ENCODE measurements around the gene RYR2. TPM values are rescaled to one million over a fixed set of nuclear protein-coding genes. Genes with fewer than 3 reads are reported as not detected.

RYR2 gene
- total RNA-seq, 2 donors from 2014 or later, result 0.05 to 0.39 TPM

GRCh38 chr1:237040823-237041222, 1.2 kb upstream of the RYR2 start:
- Mint-ChIP-seq H3K27me3 (peaks cover 29% of the 10 kb centered on the region), H3K36me3 (ENCODE audit: low read depth) (peaks cover 6% of the 10 kb centered on the region), H3K27ac (no peak overlapping the region), H3K4me1 (peaks cover 7% of the 10 kb centered on the region), H3K4me3 (no peak overlapping the region)
- no peaks in the 10 kb centered on the region for H3K9me3 ChIP-seq (ENCODE audit: control insufficient read depth, low read length, poor library complexity, severe bottlenecking)
- no peak for ATAC-seq
- no peak for DNase-seq

DNA sequence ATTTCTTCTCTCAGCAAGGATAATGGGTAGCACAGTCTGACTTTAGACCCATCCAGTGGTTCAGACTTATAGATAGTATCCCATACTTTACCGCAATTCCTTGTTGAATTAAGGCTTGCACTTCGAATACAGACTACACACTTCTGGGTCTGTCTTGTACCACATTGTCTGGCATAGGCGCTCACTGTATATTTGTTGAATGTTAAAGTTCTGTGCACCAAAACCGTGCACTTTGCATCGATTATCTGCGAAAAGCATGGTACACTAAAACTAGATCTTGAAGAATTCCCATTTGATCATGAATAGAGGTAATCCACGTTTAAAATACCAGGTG, 556 bp upstream of the RYR2 start:
- H3K27me3 Mint-ChIP-seq, result peaks cover 29% of the 10 kb centered on the region
- H3K36me3 Mint-ChIP-seq (ENCODE audit: low read depth), result peaks cover 6% of the 10 kb centered on the region
- H3K9me3 ChIP-seq (ENCODE audit: control insufficient read depth, low read length, poor library complexity, severe bottlenecking), result no peaks in the 10 kb centered on the region
- no peak for DNase-seq
- peaks cover 7% of the 10 kb centered on the region for H3K4me1 Mint-ChIP-seq
- H3K4me3 Mint-ChIP-seq, result peak overlapping the region; percentile 75
- ATAC-seq, result no peak
- no peak overlapping the region for H3K27ac Mint-ChIP-seq

DNA sequence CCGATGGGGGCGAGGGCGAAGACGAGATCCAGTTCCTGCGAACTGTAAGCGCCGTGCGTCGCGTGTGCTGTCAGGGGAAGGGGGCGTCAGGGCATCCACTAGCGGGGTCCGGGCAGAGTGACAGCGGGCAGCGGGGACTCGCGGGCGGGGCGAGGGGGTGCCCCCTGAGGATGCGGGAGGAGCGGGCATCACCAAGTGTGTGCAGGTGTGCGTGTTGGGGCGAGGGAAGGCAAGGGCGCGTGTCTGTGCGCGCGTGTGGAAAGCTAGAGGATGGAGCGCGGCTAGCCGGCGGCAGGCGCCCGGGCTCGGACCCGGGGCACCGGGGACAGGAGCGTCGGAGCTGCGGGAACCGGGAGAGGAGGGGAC, 525 bp downstream of the RYR2 start:
- no peak for DNase-seq
- no peak overlapping the region for H3K27ac Mint-ChIP-seq
- H3K4me1 Mint-ChIP-seq, result peaks cover 7% of the 10 kb centered on the region
- peak overlapping the region; percentile 31 for H3K4me3 Mint-ChIP-seq
- no peak for ATAC-seq
- no peaks in the 10 kb centered on the region for H3K9me3 ChIP-seq (ENCODE audit: control insufficient read depth, low read length, poor library complexity, severe bottlenecking)
- peaks cover 6% of the 10 kb centered on the region for H3K36me3 Mint-ChIP-seq (ENCODE audit: low read depth)
- H3K27me3 Mint-ChIP-seq, result peaks cover 29% of the 10 kb centered on the region

GRCh38 chr1:237042892-237043576, 1.1 kb downstream of the RYR2 start:
- no peak overlapping the region for H3K27ac Mint-ChIP-seq

DNA sequence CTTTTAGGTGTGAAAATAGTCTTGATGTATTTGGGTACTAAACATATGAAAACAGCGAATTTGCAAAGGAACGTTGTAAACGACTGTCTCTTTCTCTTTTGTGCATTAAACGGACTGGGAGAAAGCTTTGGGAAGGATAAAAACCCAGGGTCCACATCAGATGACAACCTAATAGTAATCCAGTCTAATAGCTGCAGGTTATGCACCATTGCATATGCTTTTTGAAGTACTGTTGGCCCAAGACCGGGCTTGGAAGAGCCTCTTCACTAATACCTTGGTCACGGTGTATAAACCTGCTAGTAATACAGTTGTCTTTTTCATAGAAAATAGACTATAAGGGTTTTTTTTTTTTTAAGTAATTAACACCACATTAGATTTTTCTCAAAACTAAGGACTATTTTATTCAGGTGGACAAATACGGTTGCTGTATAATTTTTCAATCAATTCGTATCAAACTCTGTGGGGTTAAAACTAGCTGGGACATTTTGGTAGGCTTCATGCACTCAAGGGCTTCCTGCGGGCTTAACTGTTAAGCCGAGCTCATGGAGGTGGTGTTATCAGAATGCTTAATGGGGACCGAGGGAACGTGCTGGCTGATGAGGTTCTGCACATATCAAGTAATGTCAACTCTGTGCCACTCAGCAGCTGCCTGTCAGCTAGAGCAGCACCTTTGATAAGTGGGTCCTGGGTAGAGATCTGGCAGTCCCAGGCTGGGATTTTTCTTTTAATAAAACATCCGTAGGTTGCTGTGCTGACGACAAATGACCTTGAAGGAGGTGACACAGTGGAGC, 2.1 kb downstream of the RYR2 start:
- Mint-ChIP-seq H3K36me3 (ENCODE audit: low read depth) (peaks cover 6% of the 10 kb centered on the region), H3K4me1 (peaks cover 7% of the 10 kb centered on the region), H3K27ac (no peak overlapping the region), H3K4me3 (peak overlapping the region; percentile 54), H3K27me3 (peaks cover 29% of the 10 kb centered on the region)
- H3K9me3 ChIP-seq (ENCODE audit: control insufficient read depth, low read length, poor library complexity, severe bottlenecking), result no peaks in the 10 kb centered on the region
- no peak for ATAC-seq
- DNase-seq, result no peak

More at GRCh38 chr1:237042892-237043576, 1.1 kb downstream of the RYR2 start:
- no peak for DNase-seq
- H3K9me3 ChIP-seq (ENCODE audit: control insufficient read depth, low read length, poor library complexity, severe bottlenecking), result no peaks in the 10 kb centered on the region
- ATAC-seq, result no peak
- Mint-ChIP-seq H3K27me3 (peaks cover 29% of the 10 kb centered on the region), H3K4me1 (peaks cover 7% of the 10 kb centered on the region), H3K4me3 (peak overlapping the region; percentile 54), H3K36me3 (ENCODE audit: low read depth) (peaks cover 6% of the 10 kb centered on the region)

DNA sequence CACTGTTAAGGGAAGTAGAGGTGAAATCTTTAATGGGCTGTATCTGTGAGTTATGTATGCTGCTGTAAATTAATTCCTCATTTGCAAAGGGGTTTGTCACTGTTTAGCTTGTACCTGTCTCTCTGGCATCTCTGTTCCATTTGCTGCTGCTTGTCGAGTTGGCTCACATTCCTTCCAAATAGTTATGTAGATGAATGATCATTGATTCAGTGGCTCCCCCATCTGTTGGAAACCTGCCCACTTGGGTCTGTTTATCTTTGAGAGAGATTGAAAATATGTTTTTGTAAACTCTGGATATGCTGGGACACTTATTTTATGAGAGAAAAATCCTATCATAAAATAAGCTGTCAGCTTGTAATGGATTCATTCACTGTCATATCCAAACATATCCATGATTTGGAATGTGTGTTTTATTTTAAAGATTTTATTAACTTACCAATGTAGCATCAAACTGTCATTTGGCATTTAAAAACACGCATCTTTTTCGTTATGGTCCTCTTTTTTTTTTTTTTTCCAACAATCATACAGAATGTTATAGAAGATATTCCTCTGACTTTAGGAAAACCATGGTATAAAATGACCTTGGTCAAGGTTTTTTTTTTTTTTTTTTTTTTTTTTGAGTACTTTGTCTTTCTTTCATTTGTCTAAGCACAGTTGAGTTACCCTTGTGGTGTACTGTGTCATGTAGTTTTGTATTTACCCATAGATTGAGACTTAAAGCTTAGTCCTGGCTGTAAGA, 3.5 kb downstream of the RYR2 start:
- Mint-ChIP-seq H3K36me3 (ENCODE audit: low read depth) (peaks cover 6% of the 10 kb centered on the region), H3K4me1 (peaks cover 7% of the 10 kb centered on the region), H3K27ac (no peak overlapping the region), H3K4me3 (no peak overlapping the region), H3K27me3 (peaks cover 26% of the 10 kb centered on the region)
- DNase-seq, result no peak
- no peaks in the 10 kb centered on the region for H3K9me3 ChIP-seq (ENCODE audit: control insufficient read depth, low read length, poor library complexity, severe bottlenecking)
- ATAC-seq, result no peak

- peaks cover 18% of the 10 kb centered on the region for H3K27me3 Mint-ChIP-seq
- no peaks in the 10 kb centered on the region for H3K36me3 Mint-ChIP-seq (ENCODE audit: low read depth)
- no peak overlapping the region for H3K4me3 Mint-ChIP-seq
- no peaks in the 10 kb centered on the region for H3K4me1 Mint-ChIP-seq
- no peak for ATAC-seq
- no peak for DNase-seq
- H3K27ac Mint-ChIP-seq, result no peak overlapping the region
- no peaks in the 10 kb centered on the region for H3K9me3 ChIP-seq (ENCODE audit: control insufficient read depth, low read length, poor library complexity, severe bottlenecking)
Measured at GRCh38 chr1:237048803-237049202, 6.8 kb downstream of the RYR2 start.

GRCh38 chr1:237050185-237050584, 8.2 kb downstream of the RYR2 start:
- no peak overlapping the region for H3K4me3 Mint-ChIP-seq

DNA sequence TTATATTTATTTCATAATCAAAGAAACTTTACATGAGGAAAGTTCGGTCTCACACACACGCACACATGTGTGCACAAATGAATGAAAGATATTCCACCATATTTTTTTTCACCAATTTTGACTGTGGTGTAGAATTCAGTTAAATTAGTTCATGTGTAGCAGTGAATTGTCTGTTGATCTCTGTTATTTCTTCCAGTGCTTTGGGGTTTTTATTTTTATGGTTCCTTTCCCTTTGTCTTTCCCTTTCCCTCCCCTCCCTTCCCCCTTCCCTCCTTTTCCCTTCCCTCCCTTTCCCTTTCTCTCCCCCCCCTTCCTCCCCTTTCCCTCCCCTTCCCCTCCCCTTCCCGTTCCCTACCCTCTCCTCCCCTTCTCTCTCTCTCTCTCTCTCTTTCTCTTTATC, 8.9 kb downstream of the RYR2 start:
- Mint-ChIP-seq H3K27ac (no peak overlapping the region), H3K27me3 (peaks cover 25% of the 10 kb centered on the region), H3K4me3 (no peak overlapping the region), H3K4me1 (no peaks in the 10 kb centered on the region), H3K36me3 (ENCODE audit: low read depth) (no peaks in the 10 kb centered on the region)
- no peak for DNase-seq
- no peak for ATAC-seq
- no peaks in the 10 kb centered on the region for H3K9me3 ChIP-seq (ENCODE audit: control insufficient read depth, low read length, poor library complexity, severe bottlenecking)

More at GRCh38 chr1:237050185-237050584, 8.2 kb downstream of the RYR2 start:
- Mint-ChIP-seq H3K4me1 (no peaks in the 10 kb centered on the region), H3K27me3 (peaks cover 25% of the 10 kb centered on the region), H3K36me3 (ENCODE audit: low read depth) (no peaks in the 10 kb centered on the region), H3K27ac (no peak overlapping the region)
- no peak for ATAC-seq
- H3K9me3 ChIP-seq (ENCODE audit: control insufficient read depth, low read length, poor library complexity, severe bottlenecking), result no peaks in the 10 kb centered on the region
- no peak for DNase-seq

DNA sequence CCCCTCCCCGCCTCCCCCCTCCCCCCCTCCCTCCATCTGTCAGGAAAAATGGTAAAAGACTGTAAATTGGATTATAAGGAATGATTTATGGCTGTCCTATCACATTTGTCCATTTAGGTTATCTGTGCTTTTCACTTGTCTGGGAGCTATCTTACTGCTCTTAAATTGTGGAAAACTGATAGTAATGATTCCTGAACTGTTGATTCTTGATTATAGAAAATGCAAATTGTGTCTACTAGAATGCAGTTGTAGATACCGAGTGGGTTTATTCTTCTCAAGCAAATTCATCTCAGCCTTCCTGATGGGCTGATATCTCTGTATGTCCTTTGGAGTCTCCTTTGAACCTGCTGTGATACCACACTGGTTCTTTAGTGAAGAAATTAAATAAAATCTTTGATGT, 12.3 kb downstream of the RYR2 start:
- Mint-ChIP-seq H3K36me3 (ENCODE audit: low read depth) (no peaks in the 10 kb centered on the region), H3K27me3 (peaks cover 25% of the 10 kb centered on the region), H3K4me1 (no peaks in the 10 kb centered on the region)

GRCh38 chr1:237058470-237058869, 16.5 kb downstream of the RYR2 start:
- H3K27me3 Mint-ChIP-seq, result peaks cover 11% of the 10 kb centered on the region
- no peak for DNase-seq
- H3K9me3 ChIP-seq (ENCODE audit: control insufficient read depth, low read length, poor library complexity, severe bottlenecking), result no peaks in the 10 kb centered on the region
- no peaks in the 10 kb centered on the region for H3K36me3 Mint-ChIP-seq (ENCODE audit: low read depth)
- H3K4me3 Mint-ChIP-seq, result no peak overlapping the region
- no peak for ATAC-seq
- H3K4me1 Mint-ChIP-seq, result no peaks in the 10 kb centered on the region
- H3K27ac Mint-ChIP-seq, result no peak overlapping the region

More for the DNA sequence above, 12.3 kb downstream of the RYR2 start:
- ATAC-seq, result no peak
- H3K9me3 ChIP-seq (ENCODE audit: control insufficient read depth, low read length, poor library complexity, severe bottlenecking), result no peaks in the 10 kb centered on the region
- DNase-seq, result no peak
- Mint-ChIP-seq H3K4me3 (no peak overlapping the region), H3K27ac (no peak overlapping the region)

DNA sequence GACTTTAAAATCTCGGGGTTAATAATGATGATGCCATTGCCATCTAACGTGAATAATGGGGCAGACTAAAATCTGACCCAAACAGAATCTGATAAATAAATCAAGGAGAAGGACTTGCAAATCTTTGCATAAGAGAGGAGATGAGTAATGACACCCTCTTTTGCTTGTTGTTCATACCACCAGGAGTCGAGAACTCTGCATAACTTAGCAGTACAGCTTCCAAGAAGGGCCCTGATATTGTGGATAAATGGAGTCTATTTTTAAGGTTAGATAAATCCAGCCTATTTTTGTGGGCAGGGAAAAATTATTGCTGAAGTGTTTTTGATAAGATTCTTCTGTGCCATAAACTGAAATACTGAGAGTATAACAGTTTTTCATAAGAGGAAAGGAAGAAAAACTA, 17.3 kb downstream of the RYR2 start:
- no peaks in the 10 kb centered on the region for H3K9me3 ChIP-seq (ENCODE audit: control insufficient read depth, low read length, poor library complexity, severe bottlenecking)
- H3K27ac Mint-ChIP-seq, result no peak overlapping the region
- H3K4me1 Mint-ChIP-seq, result no peaks in the 10 kb centered on the region
- ATAC-seq (no peak), DNase-seq (no peak)
- no peaks in the 10 kb centered on the region for H3K36me3 Mint-ChIP-seq (ENCODE audit: low read depth)
- peaks cover 8% of the 10 kb centered on the region for H3K27me3 Mint-ChIP-seq
- no peak overlapping the region for H3K4me3 Mint-ChIP-seq

DNA sequence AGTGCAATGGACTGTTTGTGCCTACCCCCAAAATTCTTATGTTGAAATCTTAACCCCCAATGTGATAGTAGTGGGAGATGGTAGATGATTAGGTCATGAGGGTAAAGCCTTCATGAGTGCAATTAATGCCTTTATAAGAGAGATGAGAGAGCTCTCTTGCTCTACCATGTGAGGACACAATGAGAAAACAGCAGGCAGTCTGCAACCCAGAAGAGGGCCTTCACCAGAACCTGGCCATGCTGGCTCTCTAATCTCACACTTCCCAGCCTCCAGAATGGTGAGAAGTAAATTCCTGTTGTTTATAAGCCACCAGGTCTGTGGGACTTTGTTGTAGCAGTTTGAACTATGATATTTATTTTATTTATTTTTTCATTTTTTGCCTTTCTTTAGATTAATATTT, 21.0 kb downstream of the RYR2 start:
- no peak for DNase-seq
- Mint-ChIP-seq H3K4me3 (no peak overlapping the region), H3K36me3 (ENCODE audit: low read depth) (peaks cover 3% of the 10 kb centered on the region), H3K27ac (no peak overlapping the region), H3K4me1 (no peaks in the 10 kb centered on the region), H3K27me3 (peaks cover 14% of the 10 kb centered on the region)
- no peaks in the 10 kb centered on the region for H3K9me3 ChIP-seq (ENCODE audit: control insufficient read depth, low read length, poor library complexity, severe bottlenecking)
- ATAC-seq, result no peak

Data from T-helper 17 cell (primary cell).